NT2/D1 (cell line): Measurements from ENCODE around the gene SORCS1.

Experiments used
- DNase-seq: peaks from one replicate; pipeline ENCODE4 v3.0.0-alpha.2; 2011; ENCODE audit warnings: low read depth, low spot score
- H3K27me3 ChIP-seq: 2 replicates; pipeline ENCODE4 v1.6.0; 2011; ENCODE audit warnings: mild to moderate bottlenecking; ENCODE audit not compliant: insufficient read length, insufficient read depth
- H3K36me3 ChIP-seq: 2 replicates; pipeline ENCODE4 v1.6.1; 2011; ENCODE audit warnings: mild to moderate bottlenecking, low read length, mixed read lengths; ENCODE audit not compliant: insufficient read depth, insufficient read length
- H3K4me1 ChIP-seq: 2 replicates; pipeline ENCODE4 v1.5.1; 2011; ENCODE audit not compliant: insufficient read depth, insufficient read length
- H3K4me3 ChIP-seq: 2 replicates; pipeline ENCODE4 v1.5.1; 2011; ENCODE audit warnings: low read depth; ENCODE audit not compliant: insufficient read length
- H3K9ac ChIP-seq: 2 replicates; pipeline ENCODE4 v1.6.0; 2011; ENCODE audit warnings: low read depth; ENCODE audit not compliant: insufficient read length
- H3K9me3 ChIP-seq: 2 replicates; pipeline ENCODE4 v1.5.1; 2011; ENCODE audit warnings: mild to moderate bottlenecking, low read length; ENCODE audit not compliant: insufficient read depth
- SUZ12 ChIP-seq: IDR thresholded peaks from 2 replicates; pipeline ENCODE4 v1.6.1; 2011; ENCODE audit not compliant: insufficient read length, insufficient read depth; ENCODE audit errors: extremely low read depth
- YY1 ChIP-seq: IDR thresholded peaks from 2 replicates; pipeline ENCODE4 v1.6.1; 2011; ENCODE audit not compliant: insufficient read length, insufficient read depth
- ZNF274 ChIP-seq: IDR thresholded peaks from 2 replicates; pipeline ENCODE4 v1.6.1; 2011; ENCODE audit warnings: mild to moderate bottlenecking, low read depth, low read length

Gene SORCS1

GRCh38 chr10:106761906-106762305 lies 402.6 kb downstream of the SORCS1 start:
- Histone ChIP-seq H3K9ac (no peak overlapping the region), H3K36me3 (no peaks in the 10 kb centered on the region), H3K9me3 (no peaks in the 10 kb centered on the region), H3K27me3 (no peaks in the 10 kb centered on the region), H3K4me1 (no peaks in the 10 kb centered on the region), H3K4me3 (no peak overlapping the region)
- no peak for DNase-seq
- TF ChIP-seq ZNF274 = no peak
- TF ChIP-seq YY1 = no peak

- Histone ChIP-seq H3K27me3 (no peaks in the 10 kb centered on the region), H3K4me1 (no peaks in the 10 kb centered on the region), H3K9me3 (no peaks in the 10 kb centered on the region), H3K4me3 (no peak overlapping the region), H3K36me3 (no peaks in the 10 kb centered on the region), H3K9ac (no peak overlapping the region)
- no peak for DNase-seq
- no peak for TF ChIP-seq YY1
- TF ChIP-seq SUZ12 = no peak
- no peak for TF ChIP-seq ZNF274
These were observed 407.0 kb downstream of the SORCS1 start for GRCh38 chr10:106757521-106757920.

- no peaks in the 10 kb centered on the region for H3K27me3 ChIP-seq
- no peak overlapping the region for H3K9ac ChIP-seq
- no peaks in the 10 kb centered on the region for H3K4me1 ChIP-seq
- no peaks in the 10 kb centered on the region for H3K9me3 ChIP-seq
- TF ChIP-seq ZNF274 = no peak
- DNase-seq = no peak
- H3K36me3 ChIP-seq = no peaks in the 10 kb centered on the region
- H3K4me3 ChIP-seq = no peak overlapping the region
These were observed 413.4 kb downstream of the SORCS1 start for GRCh38 chr10:106751091-106751490.

- TF ChIP-seq SUZ12 (no peak), YY1 (no peak), ZNF274 (no peak)
- Histone ChIP-seq H3K4me3 (no peak overlapping the region), H3K36me3 (no peaks in the 10 kb centered on the region), H3K9me3 (no peaks in the 10 kb centered on the region), H3K9ac (no peak overlapping the region), H3K4me1 (no peaks in the 10 kb centered on the region), H3K27me3 (no peaks in the 10 kb centered on the region)
- DNase-seq = no peak
These were observed 417.6 kb downstream of the SORCS1 start for GRCh38 chr10:106746868-106747267.

- TF ChIP-seq ZNF274 (no peak), YY1 (no peak)
- no peak for DNase-seq
- Histone ChIP-seq H3K27me3 (no peaks in the 10 kb centered on the region), H3K9me3 (no peaks in the 10 kb centered on the region), H3K4me3 (no peak overlapping the region), H3K4me1 (no peaks in the 10 kb centered on the region), H3K9ac (no peak overlapping the region), H3K36me3 (no peaks in the 10 kb centered on the region)
These were observed 423.4 kb downstream of the SORCS1 start for GRCh38 chr10:106741006-106741530.

- no peak for DNase-seq
- no peaks in the 10 kb centered on the region for H3K36me3 ChIP-seq
- no peaks in the 10 kb centered on the region for H3K27me3 ChIP-seq
- no peak overlapping the region for H3K4me3 ChIP-seq
- TF ChIP-seq SUZ12 (no peak), YY1 (no peak), ZNF274 (no peak)
- no peak overlapping the region for H3K9ac ChIP-seq
- H3K9me3 ChIP-seq = no peaks in the 10 kb centered on the region
- no peaks in the 10 kb centered on the region for H3K4me1 ChIP-seq
These were observed 424.4 kb downstream of the SORCS1 start for GRCh38 chr10:106740071-106740470.

GRCh38 chr10:106734220-106734619 lies 430.3 kb downstream of the SORCS1 start:
- Histone ChIP-seq H3K9me3 (no peaks in the 10 kb centered on the region), H3K4me1 (no peaks in the 10 kb centered on the region), H3K9ac (no peak overlapping the region), H3K4me3 (no peak overlapping the region), H3K27me3 (no peaks in the 10 kb centered on the region), H3K36me3 (no peaks in the 10 kb centered on the region)
- no peak for TF ChIP-seq ZNF274
- no peak for TF ChIP-seq SUZ12
- TF ChIP-seq YY1 = no peak
- no peak for DNase-seq

- DNase-seq = no peak
- Histone ChIP-seq H3K9ac (no peak overlapping the region), H3K27me3 (no peaks in the 10 kb centered on the region), H3K9me3 (no peaks in the 10 kb centered on the region), H3K36me3 (no peaks in the 10 kb centered on the region), H3K4me1 (no peaks in the 10 kb centered on the region), H3K4me3 (no peak overlapping the region)
- TF ChIP-seq YY1 (no peak), SUZ12 (no peak), ZNF274 (no peak)
These were observed 436.3 kb downstream of the SORCS1 start for GRCh38 chr10:106728232-106728631.
